OCI-LY7 (cell line): ENCODE data around the gene MPZ. TPM values are rescaled to one million over a fixed set of nuclear protein-coding genes. Genes with fewer than 3 reads are reported as not detected.
"Not testable (repeated sequence)": the region's sequence is repeated elsewhere in the genome, so short reads cannot be mapped to it uniquely, and the experiment has no call there.

Experiments used
- BruUV-seq: library from RNA; stranded (reverse); fragments of 400-500 nt; replicated peaks from 2 replicates; lab custom pipeline; 2021; lab: Mats Ljungman, UMichigan
- CTCF ChIA-PET: fragments of 300-600 bp; sonication (Branson Sonifier 250); formaldehyde crosslinking; loops from one replicate; lab custom pipeline; 2022; ENCODE audit warnings: antibody characterized with exemption; ENCODE audit not compliant: unreplicated experiment; lab: Charles Lee
- POLR2A ChIA-PET: fragments of 300-600 bp; sonication (Branson Sonifier 250); formaldehyde crosslinking; loops from one replicate; lab custom pipeline; 2022; ENCODE audit warnings: antibody characterized with exemption; lab: Charles Lee
- DNase-seq: peaks from one replicate; pipeline ENCODE4 v3.0.0-alpha.2; 2015; ENCODE audit warnings: low spot score
- H2AFZ ChIP-seq: fragments of 200-600 bp; sonication (generic), shearing (Covaris generic); 2 replicates; pipeline ENCODE4 v1.6.1; 2014; ENCODE audit warnings: mild to moderate bottlenecking, antibody characterized with exemption, low read length, moderate library complexity
- H3K27ac ChIP-seq: fragments of 200-600 bp; sonication (generic); 2 replicates; pipeline ENCODE4 v1.5.1; 2014; ENCODE audit warnings: mixed run types, low read depth, mild to moderate bottlenecking, moderate library complexity, low read length, inconsistent platforms; ENCODE audit not compliant: poor library complexity, severe bottlenecking
- H3K36me3 ChIP-seq: fragments of 200-600 bp; sonication (generic); 2 replicates; pipeline ENCODE4 v1.6.1; 2014; ENCODE audit warnings: mild to moderate bottlenecking, antibody characterized with exemption, low read length, moderate library complexity, mixed read lengths; ENCODE audit not compliant: insufficient read depth
- H3K4me1 ChIP-seq: fragments of 200-600 bp; sonication (generic); 2 replicates; pipeline ENCODE4 v1.5.1; 2014; ENCODE audit warnings: mild to moderate bottlenecking, low read length; ENCODE audit not compliant: insufficient read depth, poor library complexity, severe bottlenecking
- H3K4me2 ChIP-seq: fragments of 200-600 bp; sonication (generic); 2 replicates; pipeline ENCODE4 v1.6.1; 2014; ENCODE audit warnings: mild to moderate bottlenecking, low read length
- H3K4me3 ChIP-seq: fragments of 200-600 bp; sonication (generic); 2 replicates; pipeline ENCODE4 v1.5.1; 2014; ENCODE audit warnings: mild to moderate bottlenecking, low read depth, low read length; ENCODE audit not compliant: poor library complexity, severe bottlenecking
- H3K79me2 ChIP-seq: fragments of 200-600 bp; sonication (generic); 2 replicates; pipeline ENCODE4 v1.6.1; 2016; ENCODE audit warnings: low read depth, mild to moderate bottlenecking, low read length, moderate library complexity, mixed read lengths; ENCODE audit not compliant: insufficient read depth
- H3K9me2 ChIP-seq: fragments of 200-600 bp; sonication (generic); 2 replicates; pipeline ENCODE4 v1.6.1; 2016; ENCODE audit warnings: mild to moderate bottlenecking, low read length, mixed read lengths; ENCODE audit not compliant: insufficient read depth
- H3K9me3 ChIP-seq: fragments of 200-600 bp; sonication (generic); 2 replicates; pipeline ENCODE4 v1.6.1; 2014; ENCODE audit warnings: mild to moderate bottlenecking, mixed run types, low read length, mixed read lengths
- H4K20me1 ChIP-seq: fragments of 200-600 bp; sonication (generic); 2 replicates; pipeline ENCODE4 v1.6.1; 2014; ENCODE audit warnings: mild to moderate bottlenecking, antibody characterized with exemption, low read length, moderate library complexity, mixed read lengths; ENCODE audit not compliant: insufficient read depth
- EZH2phosphoT487 ChIP-seq: fragments of 200-600 bp; sonication (generic); IDR thresholded peaks from 2 replicates; pipeline ENCODE4 v1.6.1; 2018; ENCODE audit warnings: low read depth, borderline replicate concordance, mild to moderate bottlenecking, mixed run types, antibody characterized with exemption, low read length, moderate library complexity, mixed read lengths
- intact Hi-C: fragments of 100-400 bp; cut with micrococcal nuclease; formaldehyde crosslinking; loops from one replicate; pipeline ENCODE4 v1.10.0; 2022; ENCODE audit not compliant: unreplicated experiment
- total RNA-seq, 2 experiments: library from RNA; depleted of rRNA in 1 of 2; stranded (reverse); fragments of >200 nt in 1 of 2; shearing (Covaris generic) in 1 of 2; gene quantifications; 2 replicates each; pipeline ENCODE4 v1.2.3, GENCODE V29; 2014 to 2022
- TF ChIP-seq, protein P1 (sequence below): fragments of 200-600 bp; sonication (generic); conservative IDR thresholded peaks from 2 replicates; pipeline ENCODE4 v1.5.1; 2014; ENCODE audit warnings: mild to moderate bottlenecking, antibody characterized with exemption, low read length, moderate library complexity, mixed read lengths

Gene MPZ
- total RNA-seq, 2 experiments from 2014 or later = 4.5 to 9.0 TPM

GRCh38 chr1:161333166-161333565 lies 23.4 kb upstream of the MPZ start:
- peaks cover 85% of the 10 kb centered on the region for H3K36me3 ChIP-seq
- no peak overlapping the region for H2AFZ ChIP-seq
- no peaks in the 10 kb centered on the region for H3K4me1 ChIP-seq
- no peak for DNase-seq
- intact Hi-C loops = no loop called here
- POLR2A ChIA-PET = interaction anchor here (0.7 kb wide), 1 partner anchor 11 kb away, joined by 4 read pairs; no protein-coding TSS in a partner anchor
- CTCF ChIA-PET = no interaction called here
- H3K27ac ChIP-seq = no peak overlapping the region
- no peak for TF ChIP-seq EZH2phosphoT487
- TF ChIP-seq, protein P1, sequence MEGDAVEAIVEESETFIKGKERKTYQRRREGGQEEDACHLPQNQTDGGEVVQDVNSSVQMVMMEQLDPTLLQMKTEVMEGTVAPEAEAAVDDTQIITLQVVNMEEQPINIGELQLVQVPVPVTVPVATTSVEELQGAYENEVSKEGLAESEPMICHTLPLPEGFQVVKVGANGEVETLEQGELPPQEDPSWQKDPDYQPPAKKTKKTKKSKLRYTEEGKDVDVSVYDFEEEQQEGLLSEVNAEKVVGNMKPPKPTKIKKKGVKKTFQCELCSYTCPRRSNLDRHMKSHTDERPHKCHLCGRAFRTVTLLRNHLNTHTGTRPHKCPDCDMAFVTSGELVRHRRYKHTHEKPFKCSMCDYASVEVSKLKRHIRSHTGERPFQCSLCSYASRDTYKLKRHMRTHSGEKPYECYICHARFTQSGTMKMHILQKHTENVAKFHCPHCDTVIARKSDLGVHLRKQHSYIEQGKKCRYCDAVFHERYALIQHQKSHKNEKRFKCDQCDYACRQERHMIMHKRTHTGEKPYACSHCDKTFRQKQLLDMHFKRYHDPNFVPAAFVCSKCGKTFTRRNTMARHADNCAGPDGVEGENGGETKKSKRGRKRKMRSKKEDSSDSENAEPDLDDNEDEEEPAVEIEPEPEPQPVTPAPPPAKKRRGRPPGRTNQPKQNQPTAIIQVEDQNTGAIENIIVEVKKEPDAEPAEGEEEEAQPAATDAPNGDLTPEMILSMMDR = no peak
- no peaks in the 10 kb centered on the region for H4K20me1 ChIP-seq
- H3K9me3 ChIP-seq = no peaks in the 10 kb centered on the region
- H3K79me2 ChIP-seq = no peaks in the 10 kb centered on the region
- H3K4me3 ChIP-seq = no peak overlapping the region
- no TSS peak for BruUV-seq
- H3K9me2 ChIP-seq = no peaks in the 10 kb centered on the region
- H3K4me2 ChIP-seq = no peak overlapping the region

GRCh38 chr1:161330346-161330745 lies 20.6 kb upstream of the MPZ start:
- no peak for DNase-seq
- H3K9me3 ChIP-seq = no peaks in the 10 kb centered on the region
- no peak overlapping the region for H3K4me2 ChIP-seq
- TF ChIP-seq, protein P1 = no peak
- BruUV-seq = no TSS peak
- no peak overlapping the region for H3K27ac ChIP-seq
- no peaks in the 10 kb centered on the region for H3K79me2 ChIP-seq
- no peak overlapping the region for H3K4me3 ChIP-seq
- H2AFZ ChIP-seq = no peak overlapping the region
- peaks cover 90% of the 10 kb centered on the region for H3K36me3 ChIP-seq
- intact Hi-C loops = no loop called here
- ChIA-PET POLR2A (interaction anchor here (0.6 to 1.0 kb wide), 3 partner anchors 27 to 82 kb away, joined by 3 to 5 read pairs (median 3); no protein-coding TSS in a partner anchor), CTCF (no interaction called here)
- H3K4me1 ChIP-seq = no peaks in the 10 kb centered on the region
- H4K20me1 ChIP-seq = no peaks in the 10 kb centered on the region
- no peaks in the 10 kb centered on the region for H3K9me2 ChIP-seq

DNA sequence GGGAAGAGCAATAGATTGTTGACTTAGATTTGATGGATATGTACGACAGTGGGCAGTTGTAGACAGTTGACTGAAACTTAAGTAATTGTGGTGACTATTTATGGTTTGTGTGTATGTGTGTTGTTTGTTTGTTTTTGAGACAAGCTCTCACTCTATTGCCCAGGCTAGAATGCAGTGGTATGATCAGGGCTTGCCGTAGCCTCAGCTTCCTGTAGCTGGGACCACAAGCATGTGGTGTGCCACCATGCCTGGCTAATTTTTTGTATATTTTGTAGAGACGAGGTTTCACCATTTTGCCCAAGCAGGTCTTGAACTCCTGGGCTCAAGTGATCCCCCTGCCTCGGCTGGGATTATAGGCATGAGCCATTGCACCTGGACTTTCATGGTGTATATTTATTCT lies 14.3 kb upstream of the MPZ start:
- no peaks in the 10 kb centered on the region for H3K79me2 ChIP-seq
- no peak overlapping the region for H3K4me3 ChIP-seq
- no peak overlapping the region for H3K4me2 ChIP-seq
- no TSS peak for BruUV-seq
- no peak for DNase-seq
- ChIA-PET POLR2A (no interaction called here), CTCF (no interaction called here)
- no peaks in the 10 kb centered on the region for H3K4me1 ChIP-seq
- no peaks in the 10 kb centered on the region for H3K9me3 ChIP-seq
- no peak for TF ChIP-seq EZH2phosphoT487
- TF ChIP-seq, protein P1 = no peak
- H3K27ac ChIP-seq = no peak overlapping the region
- H2AFZ ChIP-seq = no peak overlapping the region
- no peaks in the 10 kb centered on the region for H3K9me2 ChIP-seq
- intact Hi-C loops = no loop called here
- peaks cover 48% of the 10 kb centered on the region for H3K36me3 ChIP-seq
- H4K20me1 ChIP-seq = no peaks in the 10 kb centered on the region

GRCh38 chr1:161315841-161316674 lies 6.3 kb upstream of the MPZ start:
- H3K4me3 ChIP-seq, intact Hi-C loops, H2AFZ ChIP-seq, H3K9me3 ChIP-seq, POLR2A ChIA-PET, BruUV-seq, CTCF ChIA-PET, H3K27ac ChIP-seq, DNase-seq, H3K36me3 ChIP-seq, H3K9me2 ChIP-seq, H4K20me1 ChIP-seq: not testable (repeated sequence)
- H3K79me2 ChIP-seq = peaks cover 16% of the 10 kb centered on the region
- peak overlapping the region; percentile 95 for H3K4me2 ChIP-seq
- peaks cover 24% of the 10 kb centered on the region for H3K4me1 ChIP-seq
